Ureter (tissue), 1 donor: ENCODE measurements around the gene CBX3. TPM values are rescaled to one million over a fixed set of nuclear protein-coding genes. Genes with fewer than 3 reads are reported as not detected.
"Not testable (repeated sequence)": the region's sequence is repeated elsewhere in the genome, so short reads cannot be mapped to it uniquely, and the experiment has no call there.

ENCODE experiments used
- DNase-seq: peaks from one replicate; pipeline ENCODE4 v3.0.0-alpha.2; 2020; ENCODE audit warnings: low spot score
- total RNA-seq: library from RNA; stranded (reverse); gene quantifications from one replicate; pipeline ENCODE4 v1.2.4, GENCODE V29; 2023
- donor health status: DM: yes; HTN: yes; CAD: no.

The CBX3 gene
- total RNA-seq, 1 donor from 2014 or later = 87.0 TPM

- peak; percentile 69 for DNase-seq
Observed at GRCh38 chr7:26202019-26202990, 760 bp downstream of the CBX3 start.

GRCh38 chr7:26203016-26203415 lies 1.5 kb downstream of the CBX3 start:
- no peak for DNase-seq

DNA sequence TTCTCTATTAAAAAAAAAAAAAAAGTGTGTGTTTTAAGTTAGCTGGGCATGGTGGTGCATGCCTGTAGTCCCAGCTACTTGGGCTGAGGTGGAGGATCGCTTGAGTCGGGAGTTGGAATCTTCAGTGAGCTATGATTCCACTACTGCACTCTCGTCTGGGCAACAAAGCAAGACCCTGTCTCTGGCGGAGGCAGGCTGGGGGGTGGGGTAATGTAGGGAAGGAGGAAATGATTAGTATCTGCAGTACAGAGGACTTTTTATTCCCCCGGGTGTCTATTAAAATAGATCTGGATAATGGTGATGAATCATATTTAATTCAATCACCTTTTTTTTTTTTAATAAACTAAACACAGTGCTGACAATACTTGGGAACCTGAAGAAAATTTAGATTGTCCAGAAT lies 6.5 kb downstream of the CBX3 start:
- DNase-seq = no peak

GRCh38 chr7:26212921-26213718 lies 11.6 kb downstream of the CBX3 start:
- DNase-seq = no peak

DNA sequence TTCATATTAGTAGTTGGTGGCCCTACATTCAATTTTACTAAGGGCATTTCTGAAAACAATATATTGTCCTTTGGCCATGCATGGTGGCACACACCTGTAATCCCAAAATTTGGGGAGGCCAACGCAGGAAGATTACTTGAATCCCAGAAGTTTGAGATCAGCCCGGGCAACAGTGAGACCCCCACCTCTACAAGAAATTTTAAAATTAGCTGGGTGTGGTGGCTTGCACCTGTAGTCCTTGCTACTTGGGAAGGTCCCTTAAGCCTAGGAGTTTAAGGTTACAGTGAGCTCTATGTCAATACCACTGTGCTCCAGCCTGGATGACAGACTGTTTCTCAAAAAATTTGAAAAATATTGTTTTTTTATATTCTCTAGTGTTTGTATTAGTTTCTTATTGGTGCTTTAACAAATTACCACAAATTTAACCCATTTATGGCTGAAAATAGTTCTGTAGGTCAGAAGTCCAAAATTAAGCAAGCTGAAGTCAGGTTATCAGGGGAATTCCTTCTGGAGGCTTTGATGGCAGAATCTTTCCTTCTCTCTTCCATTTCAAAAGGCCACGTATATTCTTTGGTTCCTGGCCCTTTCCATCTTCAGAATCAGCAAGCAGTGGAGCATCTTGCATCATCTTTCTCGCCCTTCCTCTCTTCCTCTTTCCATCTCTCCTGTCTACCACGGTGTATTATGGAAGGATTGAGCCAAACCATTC lies 12.4 kb downstream of the CBX3 start:
- no peak for DNase-seq

DNA sequence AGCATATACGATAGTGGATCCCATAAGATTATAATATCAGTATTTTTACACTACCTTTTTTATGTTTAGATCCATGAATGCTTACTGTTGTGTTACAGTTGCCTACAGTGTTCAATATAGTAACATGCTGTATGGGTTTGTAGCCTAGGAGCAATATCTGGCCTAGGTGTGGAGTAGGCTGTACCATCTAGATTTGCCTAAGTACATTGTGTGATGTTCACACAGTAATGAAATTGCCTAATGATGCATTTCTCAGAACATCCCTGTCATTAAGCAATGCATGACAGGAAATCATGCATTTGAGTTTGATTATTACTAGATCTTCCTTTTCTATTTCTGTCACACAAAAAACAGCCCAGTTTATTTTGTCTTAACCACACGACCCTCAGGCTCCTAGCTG lies 14.5 kb downstream of the CBX3 start:
- no peak for DNase-seq

DNA sequence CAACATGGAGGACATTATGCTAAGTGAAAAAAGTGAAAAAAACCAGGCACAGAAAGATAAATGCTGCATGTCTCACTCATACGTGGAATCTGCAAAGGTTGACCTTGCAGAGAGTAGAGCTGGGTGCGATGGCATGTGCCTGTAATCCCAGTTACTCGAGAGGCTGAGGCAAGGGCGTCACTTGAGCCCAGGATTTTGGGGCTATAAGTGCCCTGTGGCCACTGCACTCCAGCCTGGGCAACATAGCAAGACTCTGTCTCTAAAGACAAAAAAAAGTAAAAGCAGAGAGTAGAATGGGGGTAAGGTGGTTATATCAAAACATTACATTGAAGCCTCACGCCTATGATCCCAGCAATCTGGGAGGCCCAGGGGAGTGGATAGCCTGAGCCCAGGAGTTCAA lies 22.8 kb downstream of the CBX3 start:
- DNase-seq = no peak

GRCh38 chr7:26227987-26228386 lies 26.4 kb downstream of the CBX3 start:
- no peak for DNase-seq

GRCh38 chr7:26233902-26234511 lies 32.5 kb downstream of the CBX3 start:
- DNase-seq = no peak

GRCh38 chr7:26237035-26237807 lies 35.7 kb downstream of the CBX3 start:
- no peak for DNase-seq

- DNase-seq = no peak
Observed at GRCh38 chr7:26238032-26238431, 36.5 kb downstream of the CBX3 start.

GRCh38 chr7:26245150-26245549 lies 43.6 kb downstream of the CBX3 start:
- no peak for DNase-seq

GRCh38 chr7:26250239-26250638 lies 48.7 kb downstream of the CBX3 start:
- DNase-seq = no peak

GRCh38 chr7:26261866-26262265 lies 60.3 kb downstream of the CBX3 start:
- not testable (repeated sequence) for DNase-seq

Other genes with a start within 250 kb of the CBX3 start
- gene NFE2L3, start 49.5 kb upstream of the CBX3 start, total RNA-seq = 6.3 TPM
- gene HNRNPA2B1, start 999 bp upstream of the CBX3 start, total RNA-seq = 409 TPM
- 2.6 TPM for gene SNX10, start 90.1 kb downstream of the CBX3 start, total RNA-seq